H9 (cell line): Measurements from ENCODE around the gene VPS25. TPM values are rescaled to one million over a fixed set of nuclear protein-coding genes. Genes with fewer than 3 reads are reported as not detected.

Source experiments
- DNase-seq: peaks from one replicate; pipeline ENCODE4 v3.0.0-alpha.2; 2017
- H2AFZ ChIP-seq: one replicate; pipeline ENCODE4 v1.6.1; 2013; ENCODE audit warnings: mild to moderate bottlenecking, low read length, control low read depth, moderate library complexity
- H2AK5ac ChIP-seq: 2 replicates; pipeline ENCODE4 v1.6.1; 2013; ENCODE audit warnings: low read length, control low read depth, mixed read lengths; ENCODE audit not compliant: insufficient read length
- H2BK120ac ChIP-seq: one replicate; pipeline ENCODE4 v1.6.1; 2013; ENCODE audit warnings: low read depth, mild to moderate bottlenecking, low read length, control low read depth, inconsistent platforms; ENCODE audit not compliant: poor library complexity, severe bottlenecking
- H2BK12ac ChIP-seq: 2 replicates; pipeline ENCODE4 v1.6.1; 2013; ENCODE audit warnings: low read length, control low read depth, mixed read lengths, low read depth; ENCODE audit not compliant: insufficient read length
- H2BK15ac ChIP-seq: 2 replicates; pipeline ENCODE4 v1.6.1; 2013; ENCODE audit warnings: low read depth, low read length, control low read depth
- H2BK20ac ChIP-seq: one replicate; pipeline ENCODE4 v1.6.1; 2013; ENCODE audit warnings: low read depth, mild to moderate bottlenecking, low read length, control low read depth, inconsistent platforms; ENCODE audit not compliant: poor library complexity, severe bottlenecking
- H2BK5ac ChIP-seq: 2 replicates; pipeline ENCODE4 v1.6.1; 2013; ENCODE audit warnings: low read length, control low read depth, mixed read lengths; ENCODE audit not compliant: insufficient read length
- H3K14ac ChIP-seq: 2 replicates; pipeline ENCODE4 v1.6.1; 2013; ENCODE audit warnings: low read length, control low read depth; ENCODE audit not compliant: insufficient read depth
- H3K18ac ChIP-seq: 2 replicates; pipeline ENCODE4 v1.6.1; 2013; ENCODE audit warnings: low read depth, mild to moderate bottlenecking, mixed read lengths, low read length, control low read depth; ENCODE audit not compliant: insufficient read length
- H3K23ac ChIP-seq: 2 replicates; pipeline ENCODE4 v1.6.1; 2013; ENCODE audit warnings: low read length, control low read depth, mixed read lengths, low read depth; ENCODE audit not compliant: insufficient read length
- H3K23me2 ChIP-seq: 2 replicates; pipeline ENCODE4 v1.6.1; 2013; ENCODE audit warnings: low read depth, mild to moderate bottlenecking, mixed read lengths, low read length, control low read depth; ENCODE audit not compliant: insufficient read length, poor library complexity, severe bottlenecking
- H3K27ac ChIP-seq: 2 replicates; pipeline ENCODE4 v1.5.1; 2013; ENCODE audit warnings: low read length, control low read depth, mixed read lengths, low read depth; ENCODE audit not compliant: insufficient read length
- H3K27me3 ChIP-seq: 2 replicates; pipeline ENCODE4 v1.6.1; 2013; ENCODE audit warnings: low read length, control low read depth, inconsistent platforms; ENCODE audit not compliant: insufficient read depth
- H3K4ac ChIP-seq: 2 replicates; pipeline ENCODE4 v1.6.1; 2013; ENCODE audit warnings: low read depth, mild to moderate bottlenecking, control low read depth, inconsistent platforms, low read length, moderate library complexity
- H3K4me1 ChIP-seq: 2 replicates; pipeline ENCODE4 v1.6.1; 2013; ENCODE audit warnings: low read length, control low read depth, inconsistent platforms; ENCODE audit not compliant: insufficient read depth
- H3K4me2 ChIP-seq: 2 replicates; pipeline ENCODE4 v1.6.1; 2013; ENCODE audit warnings: low read length, control low read depth, mixed read lengths; ENCODE audit not compliant: insufficient read length, insufficient read depth
- H3K56ac ChIP-seq: 2 replicates; pipeline ENCODE4 v1.6.1; 2013; ENCODE audit warnings: low read depth, mild to moderate bottlenecking, mixed read lengths, low read length, control low read depth; ENCODE audit not compliant: insufficient read length
- H3K79me1 ChIP-seq: 2 replicates; pipeline ENCODE4 v1.6.1; 2013; ENCODE audit warnings: low read depth, mild to moderate bottlenecking, moderate library complexity, low read length, control low read depth, inconsistent platforms; ENCODE audit not compliant: insufficient read depth, poor library complexity, severe bottlenecking
- H3K79me2 ChIP-seq: 2 replicates; pipeline ENCODE4 v1.6.1; 2013; ENCODE audit warnings: low read length, control low read depth, inconsistent platforms; ENCODE audit not compliant: insufficient read depth
- H3K9ac ChIP-seq: 2 replicates; pipeline ENCODE4 v1.6.1; 2013; ENCODE audit warnings: low read length, control low read depth, mixed read lengths; ENCODE audit not compliant: insufficient read length; ENCODE audit errors: extremely low read depth
- H3K9me3 ChIP-seq: one replicate; pipeline ENCODE4 v1.6.1; 2013; ENCODE audit warnings: low read depth, low read length, inconsistent platforms; ENCODE audit not compliant: control insufficient read depth
- H3T11ph ChIP-seq: one replicate; pipeline ENCODE4 v1.6.1; 2013; ENCODE audit warnings: mild to moderate bottlenecking, low read length, control low read depth, inconsistent platforms
- H4K20me1 ChIP-seq: one replicate; pipeline ENCODE4 v1.6.1; 2013; ENCODE audit not compliant: control insufficient read depth, insufficient read length, insufficient read depth
- H4K5ac ChIP-seq: 2 replicates; pipeline ENCODE4 v1.6.1; 2013; ENCODE audit warnings: low read depth, mild to moderate bottlenecking, mixed read lengths, low read length, control low read depth; ENCODE audit not compliant: insufficient read length
- H4K8ac ChIP-seq: replicated peaks from 2 replicates; pipeline ENCODE4 v1.6.1; 2013; ENCODE audit warnings: low read length, control low read depth, mixed read lengths, low read depth; ENCODE audit not compliant: insufficient read length
- H4K91ac ChIP-seq: 2 replicates; pipeline ENCODE4 v1.6.1; 2013; ENCODE audit warnings: low read depth, mild to moderate bottlenecking, moderate library complexity, mixed read lengths, low read length, control low read depth; ENCODE audit not compliant: insufficient read length
- H3K27ac Mint-ChIP-seq, 3 experiments: 2 replicates in 2 of 3; 3 replicates in 1 of 3; pipeline ENCODE4 v1.8.0; 2020 to 2021; ENCODE audit warnings: mixed read lengths in 3 of 3, mild to moderate bottlenecking in 1 of 3, moderate library complexity in 1 of 3
- H3K27me3 Mint-ChIP-seq: 2 replicates; pipeline ENCODE4 v1.8.0; 2021; ENCODE audit warnings: low read depth, mild to moderate bottlenecking, moderate library complexity, mixed read lengths
- H3K36me3 Mint-ChIP-seq, 3 experiments: 2 replicates in 2 of 3; 3 replicates in 1 of 3; pipeline ENCODE4 v1.8.0; 2020 to 2021; ENCODE audit warnings: low read depth in 3 of 3, mixed read lengths in 3 of 3; ENCODE audit not compliant: insufficient read depth in 1 of 3
- H3K4me1 Mint-ChIP-seq, 2 experiments: 2 replicates each; pipeline ENCODE4 v1.8.0; 2020; ENCODE audit warnings: mixed read lengths in 2 of 2
- H3K4me3 Mint-ChIP-seq, 2 experiments: 2 replicates in 1 of 2; 3 replicates in 1 of 2; pipeline ENCODE4 v1.8.0; 2020 to 2021; ENCODE audit warnings: mild to moderate bottlenecking in 2 of 2, mixed read lengths in 2 of 2, moderate library complexity in 1 of 2
- H3K9me3 Mint-ChIP-seq, 2 experiments: 2 replicates in 1 of 2; 3 replicates in 1 of 2; pipeline ENCODE4 v1.8.0; 2020; ENCODE audit warnings: mild to moderate bottlenecking in 2 of 2, mixed read lengths in 2 of 2, moderate library complexity in 1 of 2
- WGBS: extraction: QIAGEN DNeasy Blood & Tissue Kit; methylation state at CpG from one replicate; pipeline ENCODE4 v1.1.7; 2013; ENCODE audit warnings: missing lambda C conversion rate, low lambda C conversion rate, mixed read lengths; ENCODE audit not compliant: insufficient read length; ENCODE audit errors: extremely low coverage; 5-methylcytosine and 5-hydroxymethylcytosine counted together
- total RNA-seq: library from RNA; stranded (reverse); gene quantifications from 2 replicates; pipeline ENCODE4 v1.2.1, GENCODE V29; 2021
- TF ChIP-seq, protein P1 (sequence below): fragments of 200-600 bp; sonication (generic); conservative IDR thresholded peaks from 3 replicates; pipeline ENCODE4 v1.8.0; 2021; ENCODE audit warnings: antibody characterized with exemption, mild to moderate bottlenecking

Gene VPS25
- total RNA-seq, 1 experiment from 2014 or later = 113 TPM

DNA sequence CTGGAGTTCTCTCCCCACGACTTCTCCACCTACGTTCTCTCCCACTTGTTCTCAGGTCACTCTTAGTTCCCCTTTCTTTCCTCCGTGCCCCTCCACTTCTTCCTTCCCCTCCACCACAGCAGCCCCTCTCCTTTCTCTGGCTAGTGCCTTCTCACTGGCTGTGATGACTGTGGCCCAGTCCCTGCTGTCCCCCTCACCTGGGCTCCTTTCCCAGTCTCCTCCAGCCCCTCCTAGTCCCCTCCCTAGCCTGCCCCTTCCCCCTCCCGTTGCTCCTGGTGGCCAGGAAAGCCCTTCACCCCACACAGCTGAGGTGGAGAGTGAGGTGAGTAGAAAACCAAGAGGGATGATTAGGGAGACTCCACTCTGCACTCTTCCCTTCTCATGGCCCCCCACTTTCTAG lies 21.8 kb downstream of the VPS25 start:
- DNase-seq = no peak
- Mint-ChIP-seq H3K4me1 (peaks cover 6 to 7% of the 10 kb centered on the region in 2 experiments), H3K9me3 (peaks cover 5 to 8% of the 10 kb centered on the region in 2 experiments), H3K27me3 (peaks cover 13% of the 10 kb centered on the region), H3K36me3 (peaks cover 5 to 24% (median 20%) of the 10 kb centered on the region in 3 experiments; a peak in 6 of 7 replicates), H3K4me3 (no peak overlapping the region), H3K27ac (no peak overlapping the region)
- Histone ChIP-seq H2BK5ac (no peak overlapping the region), H4K91ac (no peak overlapping the region), H3K23ac (no peak overlapping the region), H4K20me1 (no peaks in the 10 kb centered on the region), H3K27me3 (no peaks in the 10 kb centered on the region), H3K56ac (no peak overlapping the region), H3K9me3 (no peaks in the 10 kb centered on the region), H3K9ac (no peak overlapping the region), H3K4me1 (no peaks in the 10 kb centered on the region; the same call in 1 of the 2 replicates), H3K4me2 (no peak overlapping the region), H3K23me2 (no peaks in the 10 kb centered on the region), H3K18ac (no peak overlapping the region), H3K79me1 (no peaks in the 10 kb centered on the region), H3K27ac (no peak overlapping the region), H4K8ac (no peak overlapping the region), H3K79me2 (no peaks in the 10 kb centered on the region), H3T11ph (no peak overlapping the region), H2BK20ac (no peak overlapping the region), H4K5ac (no peak overlapping the region), H2BK120ac (no peak overlapping the region), H2BK12ac (no peak overlapping the region), H3K14ac (no peak overlapping the region), H2AFZ (no peak overlapping the region), H2AK5ac (no peak overlapping the region), H2BK15ac (no peak overlapping the region), H3K4ac (no peak overlapping the region)
- TF ChIP-seq, protein P1, sequence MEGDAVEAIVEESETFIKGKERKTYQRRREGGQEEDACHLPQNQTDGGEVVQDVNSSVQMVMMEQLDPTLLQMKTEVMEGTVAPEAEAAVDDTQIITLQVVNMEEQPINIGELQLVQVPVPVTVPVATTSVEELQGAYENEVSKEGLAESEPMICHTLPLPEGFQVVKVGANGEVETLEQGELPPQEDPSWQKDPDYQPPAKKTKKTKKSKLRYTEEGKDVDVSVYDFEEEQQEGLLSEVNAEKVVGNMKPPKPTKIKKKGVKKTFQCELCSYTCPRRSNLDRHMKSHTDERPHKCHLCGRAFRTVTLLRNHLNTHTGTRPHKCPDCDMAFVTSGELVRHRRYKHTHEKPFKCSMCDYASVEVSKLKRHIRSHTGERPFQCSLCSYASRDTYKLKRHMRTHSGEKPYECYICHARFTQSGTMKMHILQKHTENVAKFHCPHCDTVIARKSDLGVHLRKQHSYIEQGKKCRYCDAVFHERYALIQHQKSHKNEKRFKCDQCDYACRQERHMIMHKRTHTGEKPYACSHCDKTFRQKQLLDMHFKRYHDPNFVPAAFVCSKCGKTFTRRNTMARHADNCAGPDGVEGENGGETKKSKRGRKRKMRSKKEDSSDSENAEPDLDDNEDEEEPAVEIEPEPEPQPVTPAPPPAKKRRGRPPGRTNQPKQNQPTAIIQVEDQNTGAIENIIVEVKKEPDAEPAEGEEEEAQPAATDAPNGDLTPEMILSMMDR = no peak
- no CpG with 5 or more reads among the region's 4 CpGs for WGBS
